Activated CD4-positive, alpha-beta T cell treated with anti-CD3 and anti-CD28 coated beads, Interleukin-2, Interleukin-4, amounts not matched to agents 100 ng/mL and 50 ng/mL, durations not matched to agents 16 hours and 8 hours (primary cell): Measurements from ENCODE around the gene ZNF511.

Source experiments
- DNase-seq: peaks from one replicate; pipeline ENCODE4 v3.0.0-alpha.2; 2020; ENCODE audit warnings: low spot score

Gene ZNF511

DNA sequence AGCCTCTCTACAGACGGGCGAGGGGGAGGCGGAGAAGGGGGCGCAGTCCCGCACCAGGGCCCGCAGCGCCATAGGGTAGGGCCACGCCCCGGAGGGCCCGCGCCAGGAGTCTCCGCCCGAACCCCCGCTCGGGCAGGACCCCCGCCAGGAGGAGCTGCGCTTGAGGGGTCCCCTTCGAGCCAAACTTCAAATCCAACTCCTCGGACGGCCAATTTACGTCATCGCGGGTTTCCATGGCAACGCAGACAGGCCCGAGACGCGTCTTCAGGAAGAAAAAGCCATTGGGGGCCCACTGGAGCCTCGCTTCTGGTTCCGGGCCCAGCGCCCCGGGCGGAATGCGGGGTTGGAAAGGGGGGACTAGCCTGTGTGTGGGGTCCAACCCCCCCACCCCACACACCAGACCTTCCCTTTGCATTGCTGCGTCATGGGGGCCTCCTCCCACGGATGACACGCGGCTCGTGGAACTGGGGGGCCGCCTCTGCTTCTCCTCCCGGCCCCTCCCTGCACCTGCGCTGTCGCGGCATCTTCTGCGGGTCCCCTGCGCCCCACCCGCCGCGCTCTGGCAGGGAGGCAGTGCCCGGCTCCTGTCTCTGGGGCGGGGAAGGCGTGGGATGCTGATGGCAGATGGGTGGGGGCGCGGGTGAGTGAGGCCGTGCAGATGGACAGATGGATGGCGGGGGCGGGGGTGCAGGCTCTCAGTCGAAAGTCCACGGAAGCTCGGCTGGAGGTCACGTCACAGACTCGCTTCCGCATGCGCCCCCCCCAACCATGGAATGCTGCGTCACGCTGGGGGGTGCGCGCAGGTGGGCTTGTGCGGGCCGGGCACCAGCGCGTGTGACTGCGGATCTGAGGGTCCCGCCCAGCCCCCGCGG, 26.8 kb downstream of the ZNF511 start:
- DNase-seq, result no peak

DNA sequence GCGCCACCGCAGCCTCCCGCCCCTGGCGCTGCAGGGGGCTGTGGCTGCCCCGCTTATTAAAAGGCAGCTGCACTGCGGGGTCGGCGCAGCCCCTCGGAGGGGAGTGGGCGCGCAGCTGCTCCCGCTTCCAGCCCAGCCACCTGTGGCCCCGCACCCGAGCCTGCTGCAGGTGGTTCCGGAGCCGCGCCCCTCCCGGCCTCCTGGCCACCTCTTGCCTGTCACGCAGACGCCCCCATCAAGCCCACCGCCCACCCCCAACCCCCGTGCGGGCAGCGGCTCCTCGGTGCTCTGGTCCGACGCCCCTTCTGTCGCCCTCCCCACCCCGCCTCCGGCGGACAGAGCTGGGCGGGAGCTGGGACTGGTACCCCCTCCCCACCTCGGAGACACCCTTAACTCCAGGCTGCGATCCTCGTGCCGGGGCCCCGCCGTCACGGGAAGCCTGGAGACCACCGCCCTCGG, 27.4 kb downstream of the ZNF511 start:
- no peak for DNase-seq

DNA sequence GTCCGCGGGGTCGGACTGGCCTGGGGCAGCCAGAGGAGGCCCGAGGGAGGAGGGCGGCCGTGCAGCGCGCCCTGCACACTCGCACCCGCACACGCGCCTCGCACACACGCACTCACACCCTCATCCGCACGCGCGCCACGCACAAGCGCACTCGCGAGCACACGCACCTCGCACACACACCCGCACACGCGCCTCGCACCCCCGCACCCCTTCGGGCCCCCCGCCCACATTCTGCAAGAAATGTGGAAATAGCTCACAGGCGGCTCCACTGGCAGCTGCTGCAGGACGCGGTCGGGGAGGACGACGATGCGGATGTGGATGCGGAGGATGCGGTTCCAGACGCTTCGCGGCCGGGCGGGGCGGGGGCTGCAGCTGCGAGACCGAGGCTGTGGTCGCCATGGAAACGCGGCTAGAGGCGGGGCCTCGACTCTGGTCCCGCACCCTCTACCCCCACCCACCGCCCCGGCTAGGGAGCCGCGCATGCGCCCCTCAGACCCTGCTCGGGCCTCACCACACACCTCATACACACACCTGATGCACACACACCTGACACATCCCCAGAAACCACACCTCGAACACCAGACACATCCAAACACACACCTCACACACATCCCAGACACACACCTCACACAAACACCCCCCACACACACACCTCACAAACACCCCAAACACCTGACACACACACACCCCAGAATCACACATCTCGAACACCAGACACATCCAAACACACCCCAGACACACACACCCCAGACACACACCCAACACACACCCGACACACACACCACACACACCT, 28.1 kb downstream of the ZNF511 start, which contains the start of gene CALY:
Gene CALY (minus strand): TSS at position 320 of the 793 bp plus-strand sequence. CDS start 7,907 bp downstream, outside the sequence.
- peak; percentile 33 for DNase-seq

DNA sequence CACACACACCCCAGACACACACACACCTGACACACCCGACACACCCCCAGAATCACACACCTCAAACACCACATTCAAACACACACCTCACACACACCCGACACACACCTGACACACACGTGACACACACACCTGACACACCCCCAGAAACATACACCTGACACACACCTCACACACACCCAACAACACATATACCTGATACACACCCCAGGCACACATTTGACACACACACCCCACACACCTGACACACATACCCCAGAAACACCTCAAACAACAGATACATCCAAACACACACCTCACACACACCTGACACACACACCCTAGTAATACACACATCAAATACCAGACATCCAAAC, 28.6 kb downstream of the ZNF511 start:
- no peak for DNase-seq

DNA sequence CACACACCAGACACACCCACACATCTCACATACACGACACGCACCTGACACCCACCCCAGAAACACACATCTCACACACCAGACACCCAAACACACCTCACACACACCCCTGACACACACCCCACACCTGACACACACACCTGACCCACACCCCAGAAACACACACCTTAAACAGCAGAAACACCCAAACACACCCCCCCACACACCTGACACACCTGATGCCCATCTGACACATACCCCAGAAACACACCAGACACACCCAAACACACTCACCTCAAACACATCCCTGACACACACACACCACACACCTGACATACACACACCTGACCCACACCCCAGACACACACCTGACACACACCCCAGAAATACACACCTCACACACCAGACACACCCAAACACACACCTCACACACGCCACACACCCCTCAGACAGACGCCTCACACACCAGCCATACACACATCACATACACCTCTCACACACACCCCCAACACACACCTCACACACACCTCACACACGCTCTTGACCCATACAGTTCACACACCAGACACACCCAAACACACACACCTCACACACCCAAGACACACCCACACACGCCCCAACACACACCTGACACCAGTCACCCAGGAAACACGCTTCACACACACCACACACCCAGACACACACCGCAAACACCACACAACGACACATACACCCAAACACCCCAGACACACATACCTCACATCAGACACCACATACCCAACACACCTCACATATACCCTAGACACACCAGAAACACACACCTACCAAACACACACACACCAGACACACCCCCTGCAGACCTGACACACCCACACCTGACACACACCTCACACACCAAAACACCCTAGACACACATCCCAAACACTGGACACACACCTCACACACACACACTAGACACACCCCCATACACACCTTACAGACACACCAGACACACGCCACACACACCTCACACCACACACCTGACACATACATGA, 29.7 kb downstream of the ZNF511 start:
- no peak for DNase-seq

DNA sequence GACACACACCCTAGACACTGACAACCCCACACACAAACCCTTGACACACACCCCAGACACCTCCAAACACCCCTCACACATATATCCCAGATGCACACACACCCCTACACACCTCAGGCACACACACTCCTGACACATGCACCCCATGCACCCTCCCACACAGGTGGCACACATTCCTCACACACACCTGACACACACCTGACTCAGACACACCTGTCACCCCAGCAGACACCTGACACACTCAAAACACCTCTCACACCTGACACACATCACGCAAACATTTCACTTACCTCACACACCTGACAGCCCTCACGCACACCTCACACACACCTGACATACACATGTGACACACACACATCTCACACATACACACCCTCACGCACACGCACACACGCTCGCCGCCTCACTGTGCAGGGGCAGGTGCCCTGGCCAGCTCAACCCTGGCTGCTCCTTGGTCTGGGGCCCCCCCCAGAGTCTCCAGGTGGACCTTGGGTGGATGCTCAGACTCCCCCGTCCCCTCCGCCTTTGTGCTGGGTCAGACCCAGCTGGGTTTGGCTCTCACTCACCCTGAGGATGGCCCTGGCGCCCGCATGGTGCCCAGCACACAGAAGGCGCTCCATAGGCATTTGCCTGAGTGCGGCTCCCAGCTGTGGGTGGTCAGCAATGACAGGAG, 31.1 kb downstream of the ZNF511 start:
- no peak for DNase-seq

DNA sequence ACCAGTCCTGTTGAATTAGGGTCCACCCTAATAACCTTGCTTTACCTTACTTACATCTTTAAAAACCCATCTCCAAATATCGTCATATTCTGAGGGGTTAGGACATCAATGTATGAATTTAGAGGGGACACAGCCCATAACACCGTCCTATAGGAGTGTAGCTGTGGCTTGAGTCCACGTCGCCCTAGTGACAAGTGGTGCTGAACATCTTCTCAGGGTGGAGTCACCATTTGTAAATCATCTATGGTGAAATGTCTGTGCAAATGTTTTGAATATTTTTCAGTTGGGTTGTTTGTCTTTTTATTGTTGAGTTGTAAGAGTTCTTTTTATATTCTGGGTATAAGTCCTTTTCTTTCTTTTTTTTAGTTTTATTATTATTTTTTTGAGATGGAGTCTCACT, 33.3 kb downstream of the ZNF511 start:
- DNase-seq, result no peak

DNA sequence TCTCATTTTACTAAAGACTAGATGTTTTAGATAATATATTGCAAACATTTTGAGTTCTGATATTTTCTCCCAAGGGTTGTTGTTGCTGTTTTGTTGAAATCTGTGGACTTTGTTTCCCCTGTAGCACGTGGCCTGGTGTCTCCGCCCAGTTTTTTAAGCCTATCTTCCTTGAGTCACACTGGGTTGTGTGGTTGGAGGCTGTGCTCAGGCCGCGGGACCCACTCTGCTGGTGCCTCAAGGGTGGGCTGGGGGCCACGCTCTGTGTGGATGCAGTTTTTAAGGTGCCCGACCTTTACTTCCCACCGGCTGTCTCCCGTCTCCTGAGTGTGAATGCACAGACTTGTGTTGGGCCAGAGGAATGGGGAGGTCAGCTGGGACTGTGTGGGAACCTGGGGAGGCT, 34.2 kb downstream of the ZNF511 start:
- DNase-seq, result no peak

DNA sequence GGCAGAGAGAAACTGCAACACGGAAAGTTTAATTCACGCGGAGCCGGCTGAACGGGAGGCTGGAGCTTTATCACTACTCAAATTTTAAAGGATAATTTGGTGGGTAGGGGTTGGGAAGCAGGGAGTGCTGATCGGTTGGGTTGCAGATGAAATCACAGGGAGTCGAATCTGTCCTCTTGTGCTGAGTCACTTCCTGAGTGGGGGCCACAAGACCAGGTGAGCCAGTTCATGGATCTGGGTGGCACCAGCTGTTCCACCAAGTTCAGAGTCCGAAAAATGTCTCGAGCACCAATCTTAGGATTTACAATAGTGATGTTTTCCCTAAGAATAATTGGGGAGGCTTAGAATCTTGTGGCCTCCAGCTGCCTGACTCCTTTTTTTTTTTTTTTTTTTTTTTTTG, 34.8 kb downstream of the ZNF511 start:
- no peak for DNase-seq

DNA sequence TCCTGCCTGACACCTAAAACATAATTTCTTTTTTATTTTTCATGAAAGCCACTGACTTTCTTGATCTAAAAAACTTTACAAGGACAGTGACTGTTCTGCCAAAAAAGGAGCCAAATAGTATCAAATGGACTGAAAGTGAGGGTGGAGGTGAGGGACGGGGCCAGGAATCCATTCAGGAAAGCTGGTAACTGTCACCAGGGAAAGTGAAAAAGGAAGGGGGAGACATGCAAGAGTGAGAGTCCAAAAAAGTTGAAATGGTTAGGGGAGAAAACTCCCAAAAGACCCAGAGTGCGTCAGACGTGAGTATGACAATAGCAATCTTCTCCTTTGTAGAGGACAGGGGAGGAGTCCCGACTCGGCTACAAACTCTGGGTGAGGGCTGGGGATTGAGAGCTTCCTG, 35.5 kb downstream of the ZNF511 start:
- no peak for DNase-seq

DNA sequence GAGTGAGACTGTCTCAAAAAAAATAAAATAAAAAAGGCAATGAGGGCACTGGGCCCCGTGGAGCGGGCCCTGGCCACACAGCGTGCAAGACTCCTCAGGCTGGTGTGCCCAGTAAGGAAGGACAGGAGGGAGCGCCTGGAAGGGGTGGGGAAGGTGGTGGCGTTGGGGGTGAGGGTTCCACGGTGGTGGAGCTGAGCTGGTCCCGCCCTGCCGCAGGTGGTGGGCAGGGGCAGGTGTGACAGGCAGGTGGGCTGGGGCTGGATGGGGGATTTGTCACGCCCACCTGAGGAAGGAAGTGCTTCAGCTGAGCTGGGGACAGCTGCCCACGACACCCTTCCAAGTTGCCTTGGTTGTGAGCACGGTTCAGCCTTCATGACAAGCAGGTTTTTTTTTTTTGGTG, 37.7 kb downstream of the ZNF511 start:
- no peak for DNase-seq

DNA sequence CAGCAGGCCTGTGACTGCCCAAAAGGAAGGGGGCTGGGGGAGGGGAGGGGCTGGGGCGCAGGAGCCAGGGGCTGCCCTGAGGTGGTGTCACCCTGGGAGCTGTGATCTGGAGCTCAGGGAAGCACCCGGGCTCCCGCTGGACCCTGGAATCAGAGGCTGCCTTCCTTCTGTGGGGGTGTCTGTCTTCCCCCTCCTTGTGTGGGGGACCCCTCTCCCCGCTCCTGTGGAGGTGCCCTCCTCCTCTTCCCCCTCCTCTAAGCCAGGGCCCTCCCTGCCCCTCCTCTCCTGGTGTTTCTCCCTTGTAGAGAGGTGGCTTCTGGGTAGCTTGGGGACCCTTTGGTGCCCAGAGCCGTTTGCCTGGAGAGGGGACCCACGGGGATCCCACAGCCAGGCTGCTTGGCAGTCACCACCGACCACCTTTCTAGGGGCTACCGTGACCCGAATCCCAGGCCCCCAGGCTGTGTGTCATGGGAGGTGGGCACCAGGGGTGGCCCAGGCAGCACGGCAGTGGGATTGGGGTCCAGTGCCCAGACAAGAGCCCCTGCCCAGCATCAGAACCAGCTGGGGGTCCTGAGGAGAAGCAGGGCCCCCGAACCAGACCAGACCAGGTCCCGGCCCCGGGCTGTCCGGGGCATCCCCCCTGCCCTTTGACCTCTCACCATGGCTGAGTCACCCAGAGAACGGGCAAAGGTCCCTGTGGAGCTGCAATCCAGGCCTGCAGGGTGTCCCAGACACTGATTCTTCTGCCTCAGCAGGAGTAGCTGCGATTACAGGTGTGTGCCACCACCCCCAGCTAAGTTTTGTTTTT, 39.2 kb downstream of the ZNF511 start:
- no peak for DNase-seq

DNA sequence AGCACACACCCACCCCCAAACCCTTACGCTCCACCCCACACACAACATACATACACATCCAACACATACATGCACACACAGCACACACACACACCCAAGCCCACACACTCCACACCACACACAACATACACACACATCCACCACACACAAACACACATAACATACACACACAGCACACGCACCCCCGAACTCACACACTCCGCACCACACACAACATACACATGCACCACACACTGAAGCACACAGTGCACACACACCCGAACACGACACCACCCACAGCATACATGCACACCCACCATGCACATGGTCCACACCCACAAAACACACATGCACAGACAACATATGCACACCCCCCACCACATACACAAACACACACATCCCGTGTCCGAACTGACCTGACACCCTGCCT, 40.5 kb downstream of the ZNF511 start:
- DNase-seq, result no peak

DNA sequence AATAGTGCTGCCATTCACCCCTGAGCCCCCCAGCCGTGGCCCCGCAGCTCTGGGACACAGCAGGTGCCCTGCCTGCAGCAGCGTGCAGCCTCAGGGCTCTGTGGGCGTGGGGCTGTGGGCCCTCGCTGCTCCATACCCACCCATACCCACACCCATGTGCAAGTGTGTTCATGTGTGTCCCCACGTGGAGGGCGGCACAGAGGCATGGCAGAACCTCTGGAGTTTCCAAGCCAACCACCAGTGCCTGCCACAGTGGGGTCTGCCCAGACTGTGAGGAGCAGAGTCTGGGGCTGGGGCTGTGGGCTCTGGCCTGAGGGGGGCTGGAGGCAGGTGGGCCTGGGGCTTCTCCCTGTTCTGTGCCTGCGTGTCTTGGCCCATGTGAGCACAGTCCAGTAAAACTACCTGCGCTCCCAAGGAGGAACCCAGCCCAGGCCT, 40.9 kb downstream of the ZNF511 start:
- no peak for DNase-seq

DNA sequence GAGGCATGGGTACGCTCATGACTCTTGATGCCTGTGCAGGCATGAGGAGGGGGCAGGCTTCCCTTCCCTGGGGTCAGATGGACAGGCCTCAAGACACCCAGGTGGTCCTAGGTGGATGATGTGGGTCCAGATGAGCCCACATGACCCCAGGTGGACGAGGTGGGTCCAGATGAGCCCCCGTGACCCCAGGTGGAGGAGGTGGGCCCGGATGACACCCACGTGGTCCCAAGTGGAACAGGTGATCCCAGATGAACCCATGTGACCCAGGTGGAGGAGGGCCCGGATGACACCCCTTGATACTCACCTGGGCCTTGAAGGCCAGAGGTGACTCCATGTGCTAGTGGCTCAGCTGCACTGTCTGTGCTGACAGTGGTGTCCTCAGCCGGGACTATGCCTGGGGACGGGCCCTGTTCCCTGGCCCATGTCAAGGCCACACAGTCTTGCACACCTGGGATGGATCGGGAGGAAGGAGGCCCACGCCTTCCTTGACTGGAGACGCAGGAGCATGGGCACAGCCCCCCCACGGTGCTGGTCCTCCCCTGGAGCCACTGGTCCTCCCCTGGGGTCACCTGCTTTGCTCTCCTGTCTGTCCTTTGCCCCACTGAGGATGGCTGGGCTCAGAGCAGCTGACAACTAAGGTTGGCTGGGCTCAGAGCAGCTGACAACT, 41.7 kb downstream of the ZNF511 start:
- DNase-seq, result no peak

DNA sequence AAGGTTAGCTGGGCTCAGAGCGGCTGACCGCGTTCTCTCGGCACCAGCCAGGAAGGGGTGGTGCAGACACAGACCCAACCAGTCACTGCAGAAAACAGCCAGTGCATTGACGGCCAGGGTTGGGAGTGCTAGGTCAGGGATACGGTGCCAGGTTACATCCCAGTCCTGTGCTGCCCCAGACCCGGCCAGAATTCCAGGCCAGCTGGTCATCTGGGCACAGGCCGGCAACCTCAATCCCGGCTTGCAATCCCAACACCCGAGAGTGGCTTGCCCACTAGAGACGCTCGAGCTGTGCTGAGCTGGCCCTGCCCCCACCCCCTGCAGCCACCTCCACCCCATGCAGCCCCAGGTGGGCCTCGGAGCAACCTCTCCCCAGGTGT, 42.2 kb downstream of the ZNF511 start:
- DNase-seq, result no peak

DNA sequence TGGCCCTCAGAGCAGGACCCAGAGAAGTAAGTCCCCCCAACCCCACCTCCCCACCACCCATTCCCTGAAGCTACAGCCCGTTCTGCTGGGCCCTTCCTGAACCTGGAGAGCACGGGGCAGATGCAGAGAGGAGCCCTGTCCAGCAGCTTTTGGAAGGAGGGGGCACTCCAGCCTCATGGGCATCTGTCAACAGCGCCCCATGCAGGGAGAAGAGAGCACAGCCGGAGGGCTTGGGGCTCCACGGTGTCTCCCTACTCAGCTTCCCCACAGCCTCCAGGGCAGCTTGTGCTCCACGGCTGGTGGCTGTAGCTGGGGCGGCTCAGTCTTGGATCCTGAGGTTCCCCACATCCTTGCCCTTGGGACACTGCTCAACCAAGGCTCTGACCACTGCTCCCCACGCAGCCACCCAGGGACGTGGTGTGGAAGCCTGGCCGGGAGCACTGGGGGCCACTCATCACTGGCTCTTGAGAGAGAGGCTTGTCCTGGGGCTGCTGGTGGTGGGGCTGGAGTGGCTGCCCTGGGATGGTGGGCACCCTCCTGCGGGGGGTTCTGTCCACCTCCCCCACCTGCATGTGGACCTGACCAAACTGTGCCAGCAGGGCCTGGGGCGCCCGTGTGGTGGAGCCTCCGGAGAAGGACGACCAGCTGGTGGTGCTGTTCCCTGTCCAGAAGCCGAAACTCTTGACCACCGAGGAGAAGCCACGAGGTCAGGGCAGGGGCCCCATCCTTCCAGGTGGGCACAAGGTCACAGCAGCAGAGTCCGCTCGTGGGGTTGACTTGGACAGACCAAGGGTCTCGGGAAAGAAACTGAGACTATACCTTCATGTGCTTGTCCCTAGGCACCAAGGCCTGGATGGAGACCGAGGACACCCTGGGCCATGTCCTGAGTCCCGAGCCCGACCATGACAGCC, 42.9 kb downstream of the ZNF511 start:
- DNase-seq, result no peak

DNA sequence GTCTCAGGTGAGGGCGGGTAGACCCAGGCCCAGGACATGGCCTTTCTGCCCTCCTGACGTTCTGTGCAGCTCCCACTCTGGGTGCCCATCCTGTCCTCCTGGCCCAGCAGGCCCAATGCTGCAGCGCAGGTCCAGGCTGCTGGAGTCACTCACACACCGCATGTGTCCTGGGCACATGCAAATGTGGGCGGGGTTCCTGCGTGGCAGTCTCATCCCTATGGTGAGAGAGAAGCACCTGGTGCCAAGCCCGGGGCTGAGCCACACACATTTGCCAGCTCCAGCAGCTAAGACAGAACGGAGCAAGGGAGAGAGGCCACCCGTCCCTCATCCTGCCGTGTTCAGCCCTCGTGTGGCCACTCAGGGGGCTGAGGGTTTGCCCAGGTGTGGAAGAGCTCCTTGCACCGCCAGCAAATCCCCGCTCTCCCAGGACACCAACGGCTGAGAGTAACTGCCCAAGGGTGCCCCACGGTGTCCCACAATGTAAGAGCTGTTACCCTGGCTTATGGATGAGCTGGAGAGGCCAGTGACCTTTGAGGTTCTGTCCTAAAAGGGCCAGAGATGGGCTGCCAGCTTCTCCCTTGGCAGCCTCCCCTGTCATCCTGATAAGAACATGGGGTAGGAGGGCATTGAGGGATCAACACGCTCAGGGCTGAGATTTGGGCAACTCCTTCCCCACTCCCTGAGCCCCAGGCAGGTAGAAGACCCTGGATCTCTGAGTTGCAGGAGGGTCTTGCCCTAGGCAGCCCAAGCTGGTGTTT, 44.7 kb downstream of the ZNF511 start:
- no peak for DNase-seq
